IMR-90 (cell line): ENCODE measurements around the gene UNC5A. TPM values are rescaled to one million over a fixed set of nuclear protein-coding genes. Genes with fewer than 3 reads are reported as not detected.

Experiments used
- ATAC-seq: fragments of 200-7000 bp; cut with Tn5 transposase; 2 replicates; pipeline ENCODE4 v1.9.1; 2020; ENCODE audit warnings: low read depth, mild to moderate bottlenecking, moderate library complexity
- BruUV-seq: library from RNA; stranded (reverse); fragments of 400-500 nt; replicated peaks from 2 replicates; lab custom pipeline; 2021; lab: Mats Ljungman, UMichigan
- CTCF ChIA-PET: fragments of 300-600 bp; formaldehyde crosslinking; extraction: SDS; loops from one replicate; lab custom pipeline; 2021; ENCODE audit warnings: antibody characterized with exemption; lab: Yijun Ruan, JAX
- POLR2A ChIA-PET: fragments of 300-600 bp; sonication (Branson Sonifier 250); formaldehyde crosslinking; loops from one replicate; lab custom pipeline; 2022; ENCODE audit warnings: antibody characterized with exemption; ENCODE audit not compliant: unreplicated experiment; lab: Charles Lee
- DNase-seq: peaks from one replicate; pipeline ENCODE4 v3.0.0; 2013
- H2AFZ ChIP-seq: replicated peaks from 2 replicates; pipeline ENCODE3; 2013; ENCODE audit warnings: low read length, mild to moderate bottlenecking; ENCODE audit not compliant: poor library complexity
- H2AK5ac ChIP-seq: 2 replicates; pipeline ENCODE4 v1.6.1; 2013; ENCODE audit warnings: low read depth, low read length, inconsistent platforms
- H2AK9ac ChIP-seq: replicated peaks from 2 replicates; pipeline ENCODE3; 2013; ENCODE audit warnings: mild to moderate bottlenecking, low read depth, low read length, moderate library complexity; ENCODE audit not compliant: poor library complexity
- H2BK120ac ChIP-seq: 2 replicates; pipeline ENCODE4 v1.6.1; 2013; ENCODE audit warnings: low read depth, low read length, inconsistent platforms
- H2BK15ac ChIP-seq: 3 replicates; pipeline ENCODE4 v1.6.1; 2013; ENCODE audit warnings: low read depth, low read length, inconsistent platforms
- H2BK20ac ChIP-seq: 2 replicates; pipeline ENCODE4 v1.6.1; 2013; ENCODE audit warnings: low read depth, mild to moderate bottlenecking, inconsistent platforms, low read length, moderate library complexity
- H2BK5ac ChIP-seq: 2 replicates; pipeline ENCODE4 v1.6.1; 2013; ENCODE audit warnings: mild to moderate bottlenecking, low read depth, low read length, inconsistent platforms; ENCODE audit not compliant: poor library complexity, severe bottlenecking
- H3K14ac ChIP-seq: replicated peaks from 2 replicates; pipeline ENCODE4 v1.6.1; 2013; ENCODE audit warnings: low read depth, low read length, inconsistent platforms
- H3K18ac ChIP-seq: 2 replicates; pipeline ENCODE4 v1.6.1; 2013; ENCODE audit warnings: low read depth, low read length, control low read depth
- H3K23ac ChIP-seq: 2 replicates; pipeline ENCODE4 v1.6.1; 2013; ENCODE audit warnings: low read depth, low read length, inconsistent platforms
- H3K27ac ChIP-seq: 2 replicates; pipeline ENCODE4 v1.5.1; 2013; ENCODE audit warnings: mild to moderate bottlenecking, control low read depth, low read length; ENCODE audit not compliant: insufficient read depth
- H3K27me3 ChIP-seq: 2 replicates; pipeline ENCODE4 v1.6.1; 2013; ENCODE audit warnings: low read length; ENCODE audit not compliant: control insufficient read depth, insufficient read depth
- H3K36me3 ChIP-seq: 2 replicates; pipeline ENCODE4 v1.6.1; 2013; ENCODE audit warnings: low read length, mixed read lengths; ENCODE audit not compliant: control insufficient read depth, insufficient read depth
- H3K4ac ChIP-seq: 2 replicates; pipeline ENCODE4 v1.6.1; 2013; ENCODE audit warnings: low read depth, low read length, inconsistent platforms
- H3K4me1 ChIP-seq: 2 replicates; pipeline ENCODE4 v1.6.1; 2013; ENCODE audit warnings: low read length, mixed read lengths; ENCODE audit not compliant: control insufficient read depth, insufficient read depth
- H3K4me2 ChIP-seq: 2 replicates; pipeline ENCODE4 v1.6.1; 2013; ENCODE audit warnings: low read depth, mild to moderate bottlenecking, control low read depth, low read length, moderate library complexity
- H3K4me3 ChIP-seq: 2 replicates; pipeline ENCODE4 v1.5.1; 2013; ENCODE audit warnings: low read depth, mild to moderate bottlenecking, control low read depth, low read length, moderate library complexity; ENCODE audit not compliant: insufficient read depth
- H3K56ac ChIP-seq: 2 replicates; pipeline ENCODE4 v1.6.1; 2013; ENCODE audit warnings: low read length, inconsistent platforms; ENCODE audit not compliant: insufficient read depth; ENCODE audit errors: extremely low read depth
- H3K79me1 ChIP-seq, 2 experiments: 2 replicates each; pipeline ENCODE4 v1.6.1; 2013; ENCODE audit warnings: low read length in 2 of 2, inconsistent platforms in 1 of 2, low read depth in 1 of 2
- H3K9ac ChIP-seq: 2 replicates; pipeline ENCODE4 v1.6.1; 2013; ENCODE audit warnings: low read depth, low read length, control low read depth
- H3K9me1 ChIP-seq: 2 replicates; pipeline ENCODE4 v1.6.1; 2013; ENCODE audit warnings: low read length, inconsistent platforms; ENCODE audit not compliant: insufficient read depth
- H3K9me3 ChIP-seq: 2 replicates; pipeline ENCODE4 v1.6.1; 2013; ENCODE audit warnings: low read length; ENCODE audit not compliant: control insufficient read depth, insufficient read depth
- H4K20me1 ChIP-seq: 2 replicates; pipeline ENCODE4 v1.6.1; 2013; ENCODE audit warnings: low read length, inconsistent platforms; ENCODE audit not compliant: insufficient read depth
- H4K5ac ChIP-seq: 2 replicates; pipeline ENCODE4 v1.6.1; 2013; ENCODE audit warnings: mild to moderate bottlenecking, low read depth, low read length, control low read depth
- H4K8ac ChIP-seq, 2 experiments: 2 replicates each; pipeline ENCODE4 v1.6.1; 2013; ENCODE audit warnings: low read depth in 2 of 2, low read length in 2 of 2, control low read depth in 1 of 2, inconsistent platforms in 1 of 2
- H4K91ac ChIP-seq: 2 replicates; pipeline ENCODE4 v1.6.1; 2013; ENCODE audit warnings: low read depth, low read length, inconsistent platforms; ENCODE audit not compliant: insufficient read depth
- BHLHE40 ChIP-seq: fragments of 150-350 bp; IDR thresholded peaks from 2 replicates; pipeline ENCODE4 v1.6.1; 2016; ENCODE audit warnings: mild to moderate bottlenecking, low read depth, low read length
- CEBPB ChIP-seq: IDR thresholded peaks from 2 replicates; pipeline ENCODE4 v1.6.1; 2012; ENCODE audit warnings: low read depth, low read length, improper control_type of control experiment
- CHD1 ChIP-seq: IDR thresholded peaks from 2 replicates; pipeline ENCODE4 v1.6.1; 2012; ENCODE audit warnings: low read depth, low read length, improper control_type of control experiment
- MAFK ChIP-seq: IDR thresholded peaks from 2 replicates; pipeline ENCODE4 v1.6.1; 2012; ENCODE audit warnings: low read depth, low read length, improper control_type of control experiment
- MAZ ChIP-seq: IDR thresholded peaks from 2 replicates; pipeline ENCODE4 v1.6.1; 2012; ENCODE audit warnings: low read depth, mild to moderate bottlenecking, low read length, improper control_type of control experiment, moderate library complexity, borderline replicate concordance
- MXI1 ChIP-seq: IDR thresholded peaks from 2 replicates; pipeline ENCODE4 v1.6.1; 2012; ENCODE audit warnings: low read depth, mild to moderate bottlenecking, low read length, moderate library complexity, borderline replicate concordance
- POLR2A ChIP-seq: IDR thresholded peaks from 2 replicates; pipeline ENCODE4 v1.6.1; 2012; ENCODE audit warnings: mild to moderate bottlenecking, low read depth, low read length
- RAD21 ChIP-seq: IDR thresholded peaks from 2 replicates; pipeline ENCODE4 v1.6.1; 2012; ENCODE audit warnings: low read length, improper control_type of control experiment
- RCOR1 ChIP-seq: IDR thresholded peaks from 2 replicates; pipeline ENCODE4 v1.6.1; 2012; ENCODE audit warnings: mild to moderate bottlenecking, low read length, improper control_type of control experiment; ENCODE audit not compliant: insufficient replicate concordance
- RFX5 ChIP-seq: IDR thresholded peaks from 2 replicates; pipeline ENCODE4 v1.8.0; 2012; ENCODE audit warnings: low read depth, mild to moderate bottlenecking, low read length, moderate library complexity
- SMC3 ChIP-seq: fragments of 150-350 bp; IDR thresholded peaks from 2 replicates; pipeline ENCODE4 v1.6.1; 2016; ENCODE audit warnings: low read depth, mild to moderate bottlenecking, antibody characterized with exemption, low read length, moderate library complexity
- WGBS, 2 experiments: methylation state at CpG; one replicate each; pipeline versions ENCODE4 v1.1.5 to v1.1.7; 2013; ENCODE audit warnings: missing lambda C conversion rate in 2 of 2; ENCODE audit not compliant: insufficient read length in 1 of 2; ENCODE audit errors: extremely low coverage in 2 of 2; 5-methylcytosine and 5-hydroxymethylcytosine counted together
- dilution Hi-C: fragments of 300-500 bp; cut with HindIII; formaldehyde crosslinking; loops from one replicate; pipeline ENCODE4 v1.14.3; 2018; ENCODE audit warnings: low sequenced_read_pairs; ENCODE audit not compliant: unreplicated experiment
- in situ Hi-C: fragments of 300-500 bp; cut with MboI; formaldehyde crosslinking; loops from 3 replicates; pipeline ENCODE4 v1.14.3; 2019; ENCODE audit warnings: low sequenced_read_pairs, inconsistent platforms, mixed read lengths
- intact Hi-C: fragments of 100-400 bp; cut with micrococcal nuclease; formaldehyde crosslinking; loops from 2 replicates; pipeline ENCODE4 v1.10.0; 2022
- polyA plus RNA-seq, 3 experiments: library from polyadenylated mRNA; depleted of rRNA; stranded (reverse); fragments of >200 nt; gene quantifications; 2 replicates each; pipeline ENCODE4 v1.2.3, GENCODE V29; 2012; ENCODE audit warnings: low replicate concordance in 1 of 3
- total RNA-seq: library from RNA; depleted of rRNA; stranded (reverse); fragments of >200 nt; gene quantifications from 2 replicates; pipeline ENCODE4 v1.2.3, GENCODE V29; 2012
- TF ChIP-seq, protein P1 (sequence below): fragments of 150-350 bp; IDR thresholded peaks from 2 replicates; pipeline ENCODE4 v1.6.1; 2016; ENCODE audit warnings: low read depth, mild to moderate bottlenecking, low read length, moderate library complexity, borderline replicate concordance
- TF ChIP-seq, protein P2 (sequence below): conservative IDR thresholded peaks from 2 replicates; pipeline ENCODE4 v1.5.1; 2012; ENCODE audit warnings: mild to moderate bottlenecking, low read depth, low read length, improper control_type of control experiment
- TF ChIP-seq, protein P3 (sequence below): fragments of 150-350 bp; IDR thresholded peaks from 2 replicates; pipeline ENCODE4 v1.6.1; 2017; ENCODE audit warnings: mild to moderate bottlenecking, antibody characterized with exemption, low read length, low read depth

UNC5A gene
- total and polyA plus RNA-seq, 2 of the 4 experiments (the other 2 are of a cell fraction): not detected

DNA sequence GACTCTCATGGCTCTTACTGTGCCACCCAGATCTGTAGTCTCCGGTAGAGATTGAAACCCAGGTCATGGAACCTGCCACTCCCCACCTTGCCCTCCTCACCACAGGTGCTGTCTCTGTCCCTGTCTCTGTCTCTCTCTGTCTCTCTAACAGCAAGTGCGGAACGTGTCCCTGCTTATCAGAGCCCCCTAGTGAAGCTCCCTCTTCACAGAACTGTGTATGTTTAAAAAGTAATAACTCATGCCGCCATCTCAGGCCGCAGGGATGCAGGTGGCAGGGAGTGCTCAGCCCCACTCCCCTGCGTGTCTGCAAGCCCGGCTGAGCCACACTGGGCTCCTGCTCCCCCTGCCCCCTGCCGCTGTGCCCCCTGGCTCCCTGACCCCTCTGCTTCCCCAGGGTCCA, 43.8 kb downstream of the UNC5A start:
- peaks cover 54% of the 10 kb centered on the region for H3K27me3 ChIP-seq
- no peaks in the 10 kb centered on the region for H3K9me3 ChIP-seq
- CTCF ChIA-PET: no interaction called here
- no peak overlapping the region for H3K18ac ChIP-seq
- no peak overlapping the region for H2AFZ ChIP-seq
- H4K20me1 ChIP-seq: no peaks in the 10 kb centered on the region
- WGBS, 2 experiments: 38% methylated on average over 3 of the region's 8 CpGs; no CpG with 5 or more reads in 1 of the 2 experiments
- H4K91ac ChIP-seq: no peak overlapping the region
- dilution Hi-C loops (no loop called here), intact Hi-C loops (no loop called here), in situ Hi-C loops (no loop called here)
- no peak overlapping the region for H4K8ac ChIP-seq
- no peak overlapping the region for H2BK20ac ChIP-seq
- no peak for TF ChIP-seq MXI1
- no peak for TF ChIP-seq CEBPB
- TF ChIP-seq, protein P1, sequence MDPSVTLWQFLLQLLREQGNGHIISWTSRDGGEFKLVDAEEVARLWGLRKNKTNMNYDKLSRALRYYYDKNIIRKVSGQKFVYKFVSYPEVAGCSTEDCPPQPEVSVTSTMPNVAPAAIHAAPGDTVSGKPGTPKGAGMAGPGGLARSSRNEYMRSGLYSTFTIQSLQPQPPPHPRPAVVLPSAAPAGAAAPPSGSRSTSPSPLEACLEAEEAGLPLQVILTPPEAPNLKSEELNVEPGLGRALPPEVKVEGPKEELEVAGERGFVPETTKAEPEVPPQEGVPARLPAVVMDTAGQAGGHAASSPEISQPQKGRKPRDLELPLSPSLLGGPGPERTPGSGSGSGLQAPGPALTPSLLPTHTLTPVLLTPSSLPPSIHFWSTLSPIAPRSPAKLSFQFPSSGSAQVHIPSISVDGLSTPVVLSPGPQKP: no peak
- TF ChIP-seq, protein P2, sequence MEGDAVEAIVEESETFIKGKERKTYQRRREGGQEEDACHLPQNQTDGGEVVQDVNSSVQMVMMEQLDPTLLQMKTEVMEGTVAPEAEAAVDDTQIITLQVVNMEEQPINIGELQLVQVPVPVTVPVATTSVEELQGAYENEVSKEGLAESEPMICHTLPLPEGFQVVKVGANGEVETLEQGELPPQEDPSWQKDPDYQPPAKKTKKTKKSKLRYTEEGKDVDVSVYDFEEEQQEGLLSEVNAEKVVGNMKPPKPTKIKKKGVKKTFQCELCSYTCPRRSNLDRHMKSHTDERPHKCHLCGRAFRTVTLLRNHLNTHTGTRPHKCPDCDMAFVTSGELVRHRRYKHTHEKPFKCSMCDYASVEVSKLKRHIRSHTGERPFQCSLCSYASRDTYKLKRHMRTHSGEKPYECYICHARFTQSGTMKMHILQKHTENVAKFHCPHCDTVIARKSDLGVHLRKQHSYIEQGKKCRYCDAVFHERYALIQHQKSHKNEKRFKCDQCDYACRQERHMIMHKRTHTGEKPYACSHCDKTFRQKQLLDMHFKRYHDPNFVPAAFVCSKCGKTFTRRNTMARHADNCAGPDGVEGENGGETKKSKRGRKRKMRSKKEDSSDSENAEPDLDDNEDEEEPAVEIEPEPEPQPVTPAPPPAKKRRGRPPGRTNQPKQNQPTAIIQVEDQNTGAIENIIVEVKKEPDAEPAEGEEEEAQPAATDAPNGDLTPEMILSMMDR: no peak
- TF ChIP-seq SMC3: no peak
- TF ChIP-seq MAZ: no peak
- no peak for TF ChIP-seq RAD21
- TF ChIP-seq POLR2A: no peak
- no peak for TF ChIP-seq CHD1
- TF ChIP-seq RFX5: no peak
- no peak for TF ChIP-seq BHLHE40
- TF ChIP-seq, protein P3, sequence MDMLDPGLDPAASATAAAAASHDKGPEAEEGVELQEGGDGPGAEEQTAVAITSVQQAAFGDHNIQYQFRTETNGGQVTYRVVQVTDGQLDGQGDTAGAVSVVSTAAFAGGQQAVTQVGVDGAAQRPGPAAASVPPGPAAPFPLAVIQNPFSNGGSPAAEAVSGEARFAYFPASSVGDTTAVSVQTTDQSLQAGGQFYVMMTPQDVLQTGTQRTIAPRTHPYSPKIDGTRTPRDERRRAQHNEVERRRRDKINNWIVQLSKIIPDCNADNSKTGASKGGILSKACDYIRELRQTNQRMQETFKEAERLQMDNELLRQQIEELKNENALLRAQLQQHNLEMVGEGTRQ: no peak
- no peak for TF ChIP-seq RCOR1
- no peak for TF ChIP-seq MAFK
- H3K36me3 ChIP-seq: no peaks in the 10 kb centered on the region
- no peak overlapping the region for H3K56ac ChIP-seq
- H2BK120ac ChIP-seq: no peak overlapping the region
- no peak overlapping the region for H4K5ac ChIP-seq
- no peak overlapping the region for H3K4me3 ChIP-seq
- no peak overlapping the region for H3K23ac ChIP-seq
- H3K79me1 ChIP-seq: no peaks in the 10 kb centered on the region
- H3K4me2 ChIP-seq: no peak overlapping the region
- POLR2A ChIA-PET: no interaction called here
- no peak overlapping the region for H2AK9ac ChIP-seq
- BruUV-seq: no TSS peak
- no peak overlapping the region for H3K27ac ChIP-seq
- no peaks in the 10 kb centered on the region for H3K4me1 ChIP-seq
- no peak overlapping the region for H3K4ac ChIP-seq
- H2BK5ac ChIP-seq: no peak overlapping the region
- no peak for DNase-seq
- H2AK5ac ChIP-seq: no peak overlapping the region
- H3K9ac ChIP-seq: no peak overlapping the region
- no peak for ATAC-seq
- no peak overlapping the region for H3K14ac ChIP-seq
- H2BK15ac ChIP-seq: no peak overlapping the region
- H3K9me1 ChIP-seq: no peaks in the 10 kb centered on the region
